ENCODE results near the gene SLC12A8.

SLC12A8 gene

GRCh38 chr3:125219261-125219701 is 6.7 kb upstream of the SLC12A8 start:
- no peak for DNase-seq (ENCODE audit: low read depth in 1 of 2, low spot score in 1 of 2)

GRCh38 chr3:125214738-125215137 is 2.2 kb upstream of the SLC12A8 start:
- no peak for DNase-seq (ENCODE audit: low read depth in 1 of 2, low spot score in 1 of 2)

GRCh38 chr3:125213946-125214542 is 1.5 kb upstream of the SLC12A8 start:
- DNase-seq (ENCODE audit: low read depth in 1 of 2, low spot score in 1 of 2), result no peak

- DNase-seq (ENCODE audit: low read depth in 1 of 2, low spot score in 1 of 2), result no peak
Observed at GRCh38 chr3:125213364-125213755, 812 bp upstream of the SLC12A8 start.

- no peak for DNase-seq (ENCODE audit: low read depth in 1 of 2, low spot score in 1 of 2)
Observed at GRCh38 chr3:125212091-125212508, 448 bp downstream of the SLC12A8 start.

GRCh38 chr3:125211523-125212090 is 941 bp downstream of the SLC12A8 start:
- DNase-seq (ENCODE audit: low read depth in 1 of 2, low spot score in 1 of 2), result no peak

- no peak for DNase-seq (ENCODE audit: low read depth in 1 of 2, low spot score in 1 of 2)
Observed at GRCh38 chr3:125207949-125208568, 4.5 kb downstream of the SLC12A8 start.

- no peak for DNase-seq (ENCODE audit: low read depth in 1 of 2, low spot score in 1 of 2)
Observed at GRCh38 chr3:125207507-125207906, 5.0 kb downstream of the SLC12A8 start.

- DNase-seq (ENCODE audit: low read depth in 1 of 2, low spot score in 1 of 2), result no peak
Observed at GRCh38 chr3:125206934-125207333, 5.6 kb downstream of the SLC12A8 start.

- DNase-seq (ENCODE audit: low read depth in 1 of 2, low spot score in 1 of 2), result no peak
Observed at GRCh38 chr3:125203731-125204130, 8.8 kb downstream of the SLC12A8 start.

GRCh38 chr3:125202197-125202596 is 10.4 kb downstream of the SLC12A8 start:
- no peak for DNase-seq (ENCODE audit: low read depth in 1 of 2, low spot score in 1 of 2)

GRCh38 chr3:125200731-125201139 is 11.8 kb downstream of the SLC12A8 start:
- no peak for DNase-seq (ENCODE audit: low read depth in 1 of 2, low spot score in 1 of 2)

GRCh38 chr3:125194849-125195601 is 17.5 kb downstream of the SLC12A8 start:
- DNase-seq (ENCODE audit: low read depth in 1 of 2, low spot score in 1 of 2), result no peak

- no peak for DNase-seq (ENCODE audit: low read depth in 1 of 2, low spot score in 1 of 2)
Observed at GRCh38 chr3:125194061-125194848, 18.3 kb downstream of the SLC12A8 start.

GRCh38 chr3:125192190-125193035 is 20.1 kb downstream of the SLC12A8 start:
- DNase-seq (ENCODE audit: low read depth in 1 of 2, low spot score in 1 of 2), result no peak

- no peak for DNase-seq (ENCODE audit: low read depth in 1 of 2, low spot score in 1 of 2)
Observed at GRCh38 chr3:125191730-125192129, 20.8 kb downstream of the SLC12A8 start.

GRCh38 chr3:125191256-125191655 is 21.3 kb downstream of the SLC12A8 start:
- DNase-seq (ENCODE audit: low read depth in 1 of 2, low spot score in 1 of 2), result no peak

- no peak for DNase-seq (ENCODE audit: low read depth in 1 of 2, low spot score in 1 of 2)
Observed at GRCh38 chr3:125190786-125191185, 21.8 kb downstream of the SLC12A8 start.

- DNase-seq (ENCODE audit: low read depth in 1 of 2, low spot score in 1 of 2), result no peak
Observed at GRCh38 chr3:125189378-125190165, 23.0 kb downstream of the SLC12A8 start.
